ENCODE results near the gene RAB8A. TPM values are rescaled to one million over a fixed set of nuclear protein-coding genes. Genes with fewer than 3 reads are reported as not detected.

RAB8A gene
- total RNA-seq, 6 donors from 2014 or later = 29.3 to 117 (median 60.6) TPM

- H3K36me3 ChIP-seq = peaks cover 37 to 96% (median 78%) of the 10 kb centered on the region in 4 donors
- H3K9me3 ChIP-seq = no peaks in the 10 kb centered on the region
- DNase-seq (no peak), ATAC-seq (ENCODE audit: low FRiP score in 2 of 2) (no peak)
- 85 to 98% methylated on average over 4 of the region's 4 CpGs for WGBS, 2 donors
- H3K27ac ChIP-seq = no peak overlapping the region
- TF ChIP-seq POLR2AphosphoS5 (IDR thresholded peaks at IDR 0.05) = no peak
- no peak for TF ChIP-seq EP300 (IDR thresholded peaks at IDR 0.05)
- TF ChIP-seq POLR2A (IDR thresholded peaks at IDR 0.05) = no peak
- TF ChIP-seq CTCF (IDR thresholded peaks at IDR 0.05) = no peak
- no peaks in the 10 kb centered on the region for H3K27me3 ChIP-seq
- no peak overlapping the region for H3K4me3 ChIP-seq
- peaks cover 0 to 17% (median 9%) of the 10 kb centered on the region in 4 donors for H3K4me1 ChIP-seq
These were observed 11.2 kb upstream of the RAB8A start for GRCh38 chr19:16100524-16100923.

GRCh38 chr19:16104722-16105121, 7.0 kb upstream of the RAB8A start:
- Histone ChIP-seq H3K9me3 (no peaks in the 10 kb centered on the region), H3K4me1 (peaks cover 0 to 5% (median 0%) of the 10 kb centered on the region in 4 donors), H3K27ac (peak overlapping the region in 1 of 4 donors; percentile 30), H3K36me3 (peaks cover 25 to 54% (median 41%) of the 10 kb centered on the region in 4 donors), H3K4me3 (no peak overlapping the region), H3K27me3 (no peaks in the 10 kb centered on the region)
- ATAC-seq (ENCODE audit: low FRiP score in 2 of 2) (no peak), DNase-seq (no peak)
- TF ChIP-seq POLR2A (IDR thresholded peaks at IDR 0.05) (no peak), POLR2AphosphoS5 (IDR thresholded peaks at IDR 0.05) (no peak), EP300 (IDR thresholded peaks at IDR 0.05) (no peak), CTCF (IDR thresholded peaks at IDR 0.05) (no peak)
- WGBS, 2 donors = 81 to 86% methylated on average over 6 of the region's 6 CpGs

- WGBS, 2 donors = 0 to 35% methylated on average over 3 of the region's 3 CpGs
- Histone ChIP-seq H3K36me3 (peaks cover 21 to 40% (median 27%) of the 10 kb centered on the region in 4 donors), H3K4me3 (no peak overlapping the region), H3K4me1 (peaks cover 4 to 12% (median 5%) of the 10 kb centered on the region in 4 donors), H3K27ac (no peak overlapping the region), H3K9me3 (no peaks in the 10 kb centered on the region), H3K27me3 (no peaks in the 10 kb centered on the region)
- ATAC-seq (ENCODE audit: low FRiP score in 2 of 2) (peak; percentile 13 to 31), DNase-seq (no peak)
- TF ChIP-seq POLR2A (IDR thresholded peaks at IDR 0.05) (no peak), CTCF (IDR thresholded peaks at IDR 0.05) (no peak), POLR2AphosphoS5 (IDR thresholded peaks at IDR 0.05) (no peak), EP300 (IDR thresholded peaks at IDR 0.05) (no peak)
These were observed 5.6 kb upstream of the RAB8A start for GRCh38 chr19:16106121-16106520.

DNA sequence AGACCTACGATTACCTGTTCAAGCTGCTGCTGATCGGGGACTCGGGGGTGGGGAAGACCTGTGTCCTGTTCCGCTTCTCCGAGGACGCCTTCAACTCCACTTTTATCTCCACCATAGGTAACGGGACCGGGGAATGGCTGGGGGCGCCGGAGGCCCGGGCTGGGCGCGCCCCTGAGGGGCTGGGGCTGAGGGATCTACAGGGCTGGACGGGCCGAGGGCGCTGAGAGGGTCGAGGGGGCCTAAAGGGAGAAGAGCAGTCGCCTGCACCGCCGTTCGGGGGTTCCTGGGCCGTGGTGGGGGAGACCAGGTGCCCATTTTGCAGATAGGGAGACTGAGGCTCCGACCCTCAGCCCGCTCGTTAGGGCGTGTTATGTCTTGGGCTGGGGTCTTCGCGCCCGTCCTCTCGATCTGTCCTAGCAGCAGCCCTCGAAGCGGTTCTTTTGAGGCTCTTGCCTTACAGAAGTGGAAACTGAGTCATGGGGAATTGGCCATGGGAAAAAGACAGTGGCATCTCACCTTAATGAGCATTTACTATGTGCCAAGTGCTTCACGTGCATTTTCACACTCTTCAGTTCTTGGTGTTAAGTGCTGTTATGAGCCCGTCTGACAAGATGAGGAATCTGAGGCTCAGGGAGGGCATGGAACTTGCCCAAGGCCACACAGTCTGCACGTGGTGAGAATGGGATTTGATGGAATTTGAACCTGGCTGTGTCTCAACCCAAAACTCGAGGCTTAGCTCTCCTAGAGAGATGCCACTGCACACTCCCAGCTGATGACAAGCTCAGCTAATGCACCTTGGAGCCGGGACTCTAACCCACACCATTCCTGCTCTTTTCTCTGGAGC, 442 bp downstream of the RAB8A start:
- H3K4me3 ChIP-seq = peak overlapping the region; percentile 68 to 86 (median 74)
- H3K4me1 ChIP-seq = peaks cover 33 to 59% (median 46%) of the 10 kb centered on the region in 4 donors
- WGBS, 2 donors = 2 to 3% methylated on average over 22 to 35 of the region's 37 CpGs
- no peaks in the 10 kb centered on the region for H3K9me3 ChIP-seq
- no peaks in the 10 kb centered on the region for H3K27me3 ChIP-seq
- peaks cover 0 to 7% (median 3%) of the 10 kb centered on the region in 4 donors for H3K36me3 ChIP-seq
- ATAC-seq (ENCODE audit: low FRiP score in 2 of 2) = peak in 1 of 2 donors; percentile 1
- no peak for DNase-seq
- TF ChIP-seq CTCF (IDR thresholded peaks at IDR 0.05) (no peak), POLR2A (IDR thresholded peaks at IDR 0.05) (peak in 2 of 4 donors; percentile 60 to 73)
- peak overlapping the region; percentile 88 to 98 (median 92) for H3K27ac ChIP-seq

All from upper lobe of left lung (tissue), 6 donors.